ENCODE data around the gene FCGR3A.
A peak's percentile ranks its signal among the peaks of the same experiment; 100 is the strongest.
"Not testable (repeated sequence)": the region's sequence is repeated elsewhere in the genome, so short reads cannot be mapped to it uniquely, and the experiment has no call there.

Gene FCGR3A

DNA sequence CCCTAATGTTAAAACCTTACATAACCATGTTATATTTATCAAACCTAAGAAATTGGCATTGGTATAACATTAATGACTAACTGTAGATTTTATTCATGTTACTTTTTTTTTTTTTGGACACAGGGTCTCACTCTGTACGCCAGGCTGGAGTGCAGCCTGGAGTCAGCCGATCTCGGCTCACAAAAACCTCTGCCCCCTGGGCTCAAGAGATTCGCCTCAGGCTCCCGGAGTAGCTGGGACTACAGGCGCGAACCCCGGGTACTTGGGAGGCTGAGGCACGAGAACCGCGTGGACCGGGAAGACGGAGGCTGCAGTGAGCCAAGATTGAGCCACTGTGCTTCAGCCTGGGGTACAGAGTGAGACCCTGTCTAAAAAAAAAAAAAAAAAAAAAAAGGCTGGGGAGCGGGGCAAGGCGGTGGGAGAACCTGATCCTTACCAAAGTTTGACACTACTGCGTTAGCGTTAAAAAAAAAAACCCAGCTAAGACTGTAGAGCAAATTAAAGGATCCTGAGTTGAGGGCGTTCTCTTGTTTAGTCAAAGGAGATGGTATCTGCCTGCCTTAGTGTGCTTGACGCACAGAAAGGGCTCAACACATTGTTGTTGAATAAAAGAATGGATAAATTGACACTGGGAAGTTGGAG is 20.0 kb downstream of the FCGR3A start:
- DNase-seq: not testable (repeated sequence)

DNA sequence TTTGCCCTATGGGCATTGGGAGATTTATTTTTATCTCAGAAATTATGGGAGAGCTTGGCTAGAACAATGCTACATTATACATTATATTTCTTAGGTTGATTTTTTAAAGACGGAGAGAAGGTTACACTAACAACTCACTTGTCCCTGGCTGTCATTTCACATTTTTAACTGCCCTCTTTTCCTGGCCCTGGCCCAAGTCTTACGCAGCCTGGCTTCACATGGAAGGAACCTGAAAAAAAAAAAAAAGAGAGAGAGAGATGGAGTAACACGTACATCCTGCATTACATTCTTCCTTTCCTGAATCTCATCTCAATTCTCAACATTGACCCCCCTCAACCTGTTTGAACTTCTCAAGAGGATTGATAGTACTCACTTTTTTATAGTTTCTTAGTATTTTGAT is 21.1 kb downstream of the FCGR3A start:
- not testable (repeated sequence) for DNase-seq

DNA sequence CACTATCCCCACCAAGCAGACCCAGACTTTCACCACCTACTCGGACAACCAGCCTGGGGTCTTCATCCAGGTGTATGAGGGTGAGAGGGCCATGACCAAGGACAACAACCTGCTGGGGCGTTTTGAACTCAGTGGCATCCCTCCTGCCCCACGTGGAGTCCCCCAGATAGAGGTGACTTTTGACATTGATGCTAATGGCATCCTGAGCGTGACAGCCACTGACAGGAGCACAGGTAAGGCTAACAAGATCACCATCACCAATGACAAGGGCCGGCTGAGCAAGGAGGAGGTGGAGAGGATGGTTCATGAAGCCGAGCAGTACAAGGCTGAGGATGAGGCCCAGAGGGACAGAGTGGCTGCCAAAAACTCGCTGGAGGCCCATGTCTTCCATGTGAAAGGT is 23.7 kb downstream of the FCGR3A start:
- DNase-seq: not testable (repeated sequence)

DNA sequence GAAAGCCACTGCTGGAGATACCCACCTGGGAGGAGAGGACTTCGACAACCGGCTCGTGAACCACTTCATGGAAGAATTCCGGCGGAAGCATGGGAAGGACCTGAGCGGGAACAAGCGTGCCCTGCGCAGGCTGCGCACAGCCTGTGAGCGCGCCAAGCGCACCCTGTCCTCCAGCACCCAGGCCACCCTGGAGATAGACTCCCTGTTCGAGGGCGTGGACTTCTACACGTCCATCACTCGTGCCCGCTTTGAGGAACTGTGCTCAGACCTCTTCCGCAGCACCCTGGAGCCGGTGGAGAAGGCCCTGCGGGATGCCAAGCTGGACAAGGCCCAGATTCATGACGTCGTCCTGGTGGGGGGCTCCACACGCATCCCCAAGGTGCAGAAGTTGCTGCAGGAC is 24.3 kb downstream of the FCGR3A start:
- not testable (repeated sequence) for DNase-seq

DNA sequence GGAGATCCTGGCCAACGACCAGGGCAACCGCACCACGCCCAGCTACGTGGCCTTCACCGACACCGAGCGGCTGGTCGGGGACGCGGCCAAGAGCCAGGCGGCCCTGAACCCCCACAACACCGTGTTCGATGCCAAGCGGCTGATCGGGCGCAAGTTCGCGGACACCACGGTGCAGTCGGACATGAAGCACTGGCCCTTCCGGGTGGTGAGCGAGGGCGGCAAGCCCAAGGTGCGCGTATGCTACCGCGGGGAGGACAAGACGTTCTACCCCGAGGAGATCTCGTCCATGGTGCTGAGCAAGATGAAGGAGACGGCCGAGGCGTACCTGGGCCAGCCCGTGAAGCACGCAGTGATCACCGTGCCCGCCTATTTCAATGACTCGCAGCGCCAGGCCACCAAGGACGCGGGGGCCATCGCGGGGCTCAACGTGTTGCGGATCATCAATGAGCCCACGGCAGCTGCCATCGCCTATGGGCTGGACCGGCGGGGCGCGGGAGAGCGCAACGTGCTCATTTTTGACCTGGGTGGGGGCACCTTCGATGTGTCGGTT is 24.8 kb downstream of the FCGR3A start:
- peak in 1 of 5 donors; percentile 10 for DNase-seq

DNA sequence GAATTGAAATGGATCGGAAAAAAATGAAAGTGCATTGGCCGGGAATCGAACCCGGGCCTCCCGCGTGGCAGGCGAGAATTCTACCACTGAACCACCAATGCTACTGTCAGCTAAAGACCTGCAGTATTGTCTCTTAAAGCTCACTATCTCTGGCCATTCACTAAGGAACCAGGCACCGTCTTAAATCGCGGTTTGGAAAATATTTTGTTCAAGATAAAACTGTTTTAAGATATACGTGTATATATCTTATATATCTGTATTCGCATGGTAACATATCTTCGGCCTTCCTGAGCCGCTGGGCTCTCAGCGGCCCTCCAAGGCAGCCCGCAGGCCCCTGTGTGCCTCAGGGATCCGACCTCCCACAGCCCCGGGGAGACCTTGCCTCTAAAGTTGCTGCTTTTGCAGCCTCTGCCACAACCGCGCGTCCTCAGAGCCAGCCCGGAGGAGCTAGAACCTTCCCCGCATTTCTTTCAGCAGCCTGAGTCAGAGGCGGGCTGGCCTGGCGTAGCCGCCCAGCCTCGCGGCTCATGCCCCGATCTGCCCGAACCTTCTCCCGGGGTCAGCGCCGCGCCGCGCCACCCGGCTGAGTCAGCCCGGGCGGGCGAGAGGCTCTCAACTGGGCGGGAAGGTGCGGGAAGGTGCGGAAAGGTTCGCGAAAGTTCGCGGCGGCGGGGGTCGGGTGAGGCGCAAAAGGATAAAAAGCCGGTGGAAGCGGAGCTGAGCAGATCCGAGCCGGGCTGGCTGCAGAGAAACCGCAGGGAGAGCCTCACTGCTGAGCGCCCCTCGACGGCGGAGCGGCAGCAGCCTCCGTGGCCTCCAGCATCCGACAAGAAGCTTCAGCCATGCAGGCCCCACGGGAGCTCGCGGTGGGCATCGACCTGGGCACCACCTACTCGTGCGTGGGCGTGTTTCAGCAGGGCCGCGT is 25.5 kb downstream of the FCGR3A start, which contains the start of gene HSPA6:
TSS of gene HSPA6 (plus strand) at position 724 of the 925 bp plus-strand sequence. CDS start at position 843, 119 bp downstream.
- DNase-seq: peak; percentile 19 to 83 (median 64)

DNA sequence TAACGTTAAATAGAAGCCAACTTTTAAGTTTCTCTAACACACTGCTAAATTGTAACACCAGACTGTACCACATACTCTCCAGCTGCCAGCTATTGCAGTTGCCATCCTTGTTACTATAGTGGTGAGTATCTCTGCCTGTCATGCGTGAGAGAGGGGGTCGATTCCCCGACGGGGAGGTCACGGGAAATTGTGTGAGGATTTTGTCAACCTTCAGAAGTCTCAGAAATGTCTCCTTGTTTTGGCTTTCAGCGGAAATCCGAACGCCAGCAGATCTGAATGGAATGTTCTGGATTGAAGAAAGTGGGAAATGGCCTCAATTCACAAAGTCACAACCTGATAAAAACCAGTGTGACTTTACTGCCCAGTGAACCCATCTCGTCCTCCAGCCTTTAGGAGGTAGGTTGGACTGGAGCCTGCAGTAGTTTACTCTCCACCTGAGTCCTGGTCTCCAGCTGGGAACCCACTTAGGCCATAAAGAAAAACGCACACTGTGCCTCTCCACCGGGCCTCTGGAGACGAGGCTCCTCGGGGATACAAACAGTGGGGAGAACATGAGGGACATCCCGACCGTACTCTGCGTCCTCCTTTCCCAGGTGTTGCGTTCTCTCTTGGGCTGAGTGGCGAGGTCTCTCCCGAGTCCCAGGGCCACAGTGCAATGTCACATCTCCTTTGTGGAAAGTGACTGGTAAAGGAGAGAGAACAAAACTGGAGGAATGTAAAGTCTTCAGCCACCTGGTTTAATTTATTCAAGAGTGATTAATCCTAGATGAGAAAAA is 26.4 kb downstream of the FCGR3A start:
- not testable (repeated sequence) for DNase-seq

DNA sequence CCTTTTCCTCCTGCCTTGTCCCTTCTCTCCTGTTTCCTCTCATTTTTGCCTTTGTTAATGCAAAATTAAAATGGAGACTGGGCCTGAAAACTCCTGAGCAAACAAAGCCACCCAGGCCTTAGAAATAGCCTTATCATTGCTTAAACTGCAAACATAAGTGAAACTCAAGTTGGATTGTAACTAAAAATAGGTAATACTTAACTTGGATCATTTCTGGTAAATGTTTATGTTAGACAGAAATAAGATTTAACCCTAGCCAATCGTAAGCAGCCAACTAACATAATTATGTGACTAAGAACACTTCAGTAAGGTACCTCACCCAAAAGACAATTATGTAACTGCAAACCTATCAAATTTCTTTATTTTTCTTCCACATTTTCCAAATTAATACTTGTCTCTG is 35.7 kb downstream of the FCGR3A start:
- not testable (repeated sequence) for DNase-seq

DNA sequence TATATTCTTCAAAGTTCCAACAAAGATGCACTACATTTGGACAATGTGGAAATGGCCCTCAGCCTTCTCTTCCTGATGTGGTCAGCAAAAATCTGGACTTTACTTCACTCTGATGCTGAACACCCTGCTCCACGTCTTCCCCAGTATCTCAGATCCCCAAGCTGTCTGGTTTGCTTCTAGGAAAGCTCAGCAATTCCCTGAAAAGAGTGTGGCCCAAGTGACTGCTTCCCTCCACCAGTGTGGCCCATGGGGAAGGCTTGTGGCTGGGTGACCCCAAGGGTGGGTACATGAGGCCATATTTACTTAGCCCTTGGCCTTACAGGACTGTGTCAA is 36.2 kb downstream of the FCGR3A start:
- DNase-seq: not testable (repeated sequence)

DNA sequence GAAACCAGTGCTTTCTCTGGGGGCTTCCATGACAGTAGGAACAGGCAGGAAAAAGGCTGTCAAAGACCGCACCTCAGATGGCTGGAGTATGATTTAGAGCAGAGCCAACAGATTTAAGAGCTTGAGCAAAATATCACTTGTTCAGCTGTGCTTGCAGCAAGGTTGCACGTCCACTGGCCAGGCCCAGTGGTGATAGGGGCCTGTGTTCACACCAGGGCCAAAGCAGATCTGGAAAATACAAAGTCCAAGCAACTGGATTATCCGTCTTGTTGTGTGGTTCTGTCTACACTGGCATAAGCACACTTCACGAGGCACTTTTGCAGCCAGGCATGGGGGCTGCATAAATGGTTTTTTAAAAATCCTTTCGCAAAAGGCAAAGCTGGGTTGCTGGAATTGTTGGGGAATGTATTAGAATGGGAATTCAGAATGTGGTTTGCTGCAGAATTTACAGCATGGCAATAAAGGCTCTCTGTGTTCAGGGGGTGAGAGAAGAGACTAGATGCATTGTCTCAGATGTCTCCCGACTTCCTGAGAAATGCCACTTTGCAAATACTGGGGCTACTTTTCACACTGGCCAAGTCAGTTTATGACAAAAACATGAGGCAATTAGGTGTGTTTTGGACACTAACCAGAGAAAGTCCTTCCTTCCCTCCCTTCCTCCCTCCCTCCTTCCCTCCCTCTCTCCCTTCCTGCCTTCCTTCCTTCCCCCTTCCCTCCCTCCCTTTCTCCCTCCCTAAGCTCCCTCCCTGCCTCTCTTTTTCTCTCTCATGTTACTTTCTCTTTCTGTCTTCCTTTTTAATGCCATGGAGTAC is 36.8 kb downstream of the FCGR3A start:
- not testable (repeated sequence) for DNase-seq

DNA sequence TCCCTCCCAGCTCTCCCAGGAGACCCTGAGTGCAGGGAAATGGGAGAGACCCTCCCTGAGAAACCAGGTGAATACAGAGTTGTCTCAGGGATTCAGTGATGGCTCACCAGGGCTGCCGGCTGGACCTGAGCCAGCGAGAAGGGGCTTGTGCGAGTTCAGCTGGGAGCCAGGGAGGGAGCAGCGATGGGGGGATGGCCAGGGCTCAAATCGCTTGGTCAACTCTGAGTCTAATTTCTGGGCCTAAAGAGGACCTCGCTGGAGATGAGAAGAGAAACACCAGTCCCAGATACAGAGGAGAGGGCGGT is 37.9 kb downstream of the FCGR3A start:
- DNase-seq: no peak

DNA sequence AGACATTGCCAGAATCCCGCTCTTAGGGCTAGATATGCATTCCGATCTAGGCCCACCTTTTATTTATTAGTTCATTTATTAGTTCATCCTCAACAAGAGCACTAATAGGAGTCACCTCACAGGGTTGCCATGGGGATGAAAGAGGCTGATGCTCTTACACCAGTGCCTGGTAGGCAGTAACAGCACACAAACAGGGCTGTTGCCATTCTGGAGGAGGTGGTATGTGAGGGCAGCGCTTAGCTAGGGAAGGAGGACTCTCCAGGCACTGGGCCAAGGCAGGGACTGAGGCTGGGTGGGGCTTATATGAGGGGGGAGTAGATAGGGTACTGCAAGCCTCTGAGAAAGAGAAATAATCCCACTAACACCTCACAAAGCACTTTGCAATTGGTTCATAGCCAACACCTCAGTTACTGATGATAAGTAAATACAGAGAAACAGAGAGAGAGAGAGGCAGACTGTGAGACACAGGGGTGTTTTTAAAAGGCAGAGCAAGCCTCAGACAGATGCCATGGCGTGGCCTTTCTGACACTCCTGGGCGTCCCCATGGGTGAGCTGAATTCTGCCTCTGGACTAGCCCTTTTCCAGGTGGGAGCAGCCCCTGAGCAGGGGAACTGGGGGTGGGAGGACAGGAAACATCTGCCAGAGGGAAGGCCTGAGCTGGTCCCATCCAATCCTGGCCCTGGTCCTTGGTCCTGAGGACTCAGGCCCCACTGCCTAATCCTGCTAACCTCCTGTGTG is 38.4 kb downstream of the FCGR3A start:
- no peak for DNase-seq

DNA sequence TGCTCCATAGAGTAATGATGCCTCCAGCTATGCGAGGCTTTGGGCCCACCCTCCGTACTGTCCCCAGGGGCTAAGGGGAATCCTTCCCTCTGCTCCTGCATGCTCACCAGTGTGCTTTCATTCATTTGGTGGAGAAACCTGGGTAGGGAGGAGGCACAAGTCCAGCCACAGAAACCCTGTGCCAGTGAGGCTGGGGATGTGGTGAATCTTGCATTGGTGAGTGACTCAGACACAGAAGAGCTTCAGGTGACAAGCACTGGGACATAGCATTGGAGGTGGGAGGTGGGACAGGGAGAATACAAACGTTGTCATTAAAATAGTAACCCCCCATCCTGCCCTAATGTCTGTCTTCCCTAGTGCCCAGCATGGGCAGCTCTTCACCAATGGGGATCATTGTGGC is 39.1 kb downstream of the FCGR3A start:
- no peak for DNase-seq

DNA sequence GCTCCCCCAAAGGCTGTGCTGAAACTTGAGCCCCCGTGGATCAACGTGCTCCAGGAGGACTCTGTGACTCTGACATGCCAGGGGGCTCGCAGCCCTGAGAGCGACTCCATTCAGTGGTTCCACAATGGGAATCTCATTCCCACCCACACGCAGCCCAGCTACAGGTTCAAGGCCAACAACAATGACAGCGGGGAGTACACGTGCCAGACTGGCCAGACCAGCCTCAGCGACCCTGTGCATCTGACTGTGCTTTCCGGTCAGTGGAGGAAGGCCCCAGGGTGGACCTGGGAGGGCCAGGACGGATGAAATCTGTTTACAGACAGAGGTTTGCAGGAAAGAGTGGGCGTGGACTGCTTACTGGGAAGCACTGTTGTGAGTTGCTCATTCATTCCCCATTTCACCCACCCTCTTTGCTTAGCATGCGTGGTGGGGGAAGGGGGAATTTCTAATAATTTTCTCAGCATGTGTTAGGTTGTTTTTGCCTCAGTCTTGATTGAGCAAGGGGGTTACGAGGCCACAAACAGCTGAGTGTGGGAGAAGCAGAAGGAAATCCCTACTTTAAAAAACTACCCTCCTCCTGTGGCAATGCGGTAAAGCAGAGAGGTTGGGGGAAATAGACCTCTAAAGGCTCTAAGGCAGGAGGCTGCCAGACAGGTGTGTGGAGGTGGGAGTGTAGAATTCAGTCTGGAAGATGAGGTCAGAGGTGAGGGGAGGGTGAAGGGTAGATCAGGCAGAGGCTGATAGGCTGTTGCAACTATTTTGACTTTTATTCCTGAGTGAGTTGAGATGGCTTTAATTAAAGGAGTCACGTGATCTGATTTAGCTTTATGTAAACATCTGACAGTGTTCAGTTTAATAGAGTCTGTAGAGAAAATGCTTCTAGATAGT is 43.0 kb downstream of the FCGR3A start:
- no peak for DNase-seq

DNA sequence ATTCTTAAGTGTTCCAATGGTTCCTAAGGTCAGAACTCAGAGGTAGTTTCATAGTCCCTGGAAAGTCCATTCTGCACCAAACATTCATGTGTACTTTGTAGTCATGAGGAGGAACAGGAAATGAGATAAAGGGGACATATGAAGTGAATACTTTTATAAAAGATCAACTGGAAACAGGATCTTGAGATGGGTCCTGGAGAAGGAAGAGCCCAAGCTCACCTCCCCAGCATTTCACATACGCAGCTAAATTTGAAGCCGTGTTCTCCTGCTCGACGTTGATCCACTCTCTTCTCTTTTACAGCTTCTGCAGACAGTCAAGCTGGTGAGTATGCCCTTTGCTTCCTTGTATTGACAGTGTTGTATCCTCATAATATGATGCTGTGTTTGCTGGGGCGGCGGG is 43.9 kb downstream of the FCGR3A start:
- no peak for DNase-seq

DNA sequence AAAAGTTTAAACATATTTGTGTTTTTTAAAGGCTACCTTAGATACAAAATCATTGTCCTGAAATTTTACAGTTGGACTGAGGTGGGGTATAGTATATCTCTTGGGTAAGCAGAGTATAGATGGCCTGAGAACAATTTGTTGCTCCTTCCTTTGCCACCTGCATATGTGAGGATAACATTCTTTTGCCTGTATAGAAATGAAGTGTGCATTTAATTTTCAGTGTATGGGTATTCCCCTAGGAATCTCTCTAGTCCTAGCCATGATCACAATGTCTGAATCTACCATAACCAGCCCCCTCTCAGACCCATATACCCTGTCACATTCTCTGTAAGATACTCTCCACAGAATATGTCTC is 46.2 kb downstream of the FCGR3A start:
- DNase-seq: no peak

DNA sequence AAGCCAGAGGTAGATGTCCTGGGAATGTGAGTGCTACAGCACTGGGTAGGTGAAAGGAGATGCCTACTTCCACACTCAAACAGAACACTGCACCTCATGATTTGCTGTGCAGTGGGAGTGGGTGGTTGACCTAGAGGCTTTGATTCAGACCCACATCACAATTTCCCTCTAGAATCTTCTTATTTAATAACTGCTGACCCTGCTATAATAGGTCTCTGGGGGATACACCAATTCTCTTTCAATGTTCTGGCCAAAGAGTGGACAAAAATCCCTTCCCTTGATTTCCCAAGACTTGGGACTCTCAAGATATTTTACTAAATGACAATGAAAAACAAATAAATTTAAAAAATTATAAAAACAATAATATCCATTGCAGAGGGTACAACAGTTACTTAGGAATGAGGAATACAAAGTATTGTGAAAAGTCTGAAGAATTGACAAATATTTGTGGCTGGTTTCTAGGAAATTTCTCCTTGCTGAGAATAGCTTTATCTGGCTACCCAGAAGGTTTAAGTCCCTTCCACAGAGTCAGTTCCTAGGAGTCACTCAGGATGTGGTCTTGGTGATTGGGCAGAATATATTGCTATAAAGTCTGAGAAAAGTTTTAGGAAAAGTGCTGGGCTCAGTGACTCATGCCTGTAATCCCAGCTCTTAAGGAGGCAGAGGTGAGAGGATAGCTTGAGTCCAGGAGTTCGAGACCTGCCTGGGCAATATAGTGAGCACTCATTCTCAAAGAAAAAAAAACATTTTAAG is 46.8 kb downstream of the FCGR3A start:
- no peak for DNase-seq

DNA sequence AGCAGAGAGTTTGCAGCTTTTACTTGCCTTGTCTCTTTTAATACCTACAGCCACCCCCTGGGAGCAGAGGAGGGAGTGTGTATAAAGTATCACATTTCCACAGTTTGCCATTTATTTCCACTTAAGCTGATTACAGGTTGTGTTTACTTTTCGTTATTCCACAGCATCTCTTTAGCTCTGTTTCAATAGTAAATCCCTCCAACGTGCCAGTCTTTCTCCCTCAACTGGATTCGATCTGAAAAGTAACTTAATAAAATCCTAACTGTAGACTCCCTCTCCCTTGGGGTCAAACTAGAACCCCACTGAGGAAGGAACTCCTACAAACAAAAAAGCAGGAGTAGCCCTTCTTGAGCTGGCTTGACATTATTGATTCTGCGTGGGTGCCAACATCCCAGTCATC is 47.4 kb downstream of the FCGR3A start:
- DNase-seq: no peak

DNA sequence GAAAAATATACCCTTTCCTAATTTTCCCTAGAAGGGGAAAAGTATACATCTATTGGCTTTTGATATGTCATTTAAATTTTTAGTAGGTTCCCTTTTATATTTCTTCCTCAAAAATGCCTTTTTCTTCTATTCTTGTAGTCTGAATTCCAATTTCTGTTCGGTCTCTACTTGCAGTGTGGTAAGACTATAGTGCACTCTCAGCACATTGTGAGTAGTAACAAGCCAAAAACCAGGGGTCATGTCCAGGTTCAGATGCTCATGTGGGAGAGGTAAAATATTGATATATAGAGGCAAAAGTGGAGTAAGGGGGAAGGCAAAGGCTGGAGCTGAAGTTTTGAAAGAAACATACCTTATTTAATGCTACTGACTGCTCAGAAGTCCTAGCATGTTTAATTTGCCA is 48.4 kb downstream of the FCGR3A start:
- DNase-seq: no peak

All from T-helper 1 cell (primary cell).